Activated CD4-positive, alpha-beta memory T cell treated with anti-CD3 and anti-CD28 coated beads, Interleukin-2, amount 10 ng/mL, durations not matched to agents 7 days and 5 days (primary cell): ENCODE data around the gene KCNQ1. TPM values are rescaled to one million over a fixed set of nuclear protein-coding genes. Genes with fewer than 3 reads are reported as not detected.
A peak's percentile ranks its signal among the peaks of the same experiment; 100 is the strongest.

Experiments
- CTCF ChIA-PET: fragments of 350-600 bp; sonication (Branson Sonifier 250); formaldehyde crosslinking; loops from one replicate; lab custom pipeline; 2021; ENCODE audit warnings: antibody characterized with exemption, inconsistent platforms; lab: Charles Lee
- POLR2A ChIA-PET: fragments of 350-600 bp; sonication (Branson Sonifier 250); formaldehyde crosslinking; loops from one replicate; lab custom pipeline; 2021; ENCODE audit warnings: antibody characterized with exemption; lab: Charles Lee
- DNase-seq: peaks from one replicate; pipeline ENCODE4 v3.0.0-alpha.2; 2020
- H3K27ac Mint-ChIP-seq: one replicate; pipeline ENCODE4 v1.8.0; 2021; ENCODE audit warnings: mild to moderate bottlenecking, mixed read lengths
- H3K27me3 Mint-ChIP-seq: one replicate; pipeline ENCODE4 v1.8.0; 2021; ENCODE audit warnings: mixed read lengths
- H3K36me3 Mint-ChIP-seq: one replicate; pipeline ENCODE4 v1.8.0; 2021; ENCODE audit warnings: low read depth, mixed read lengths
- H3K4me1 Mint-ChIP-seq: one replicate; pipeline ENCODE4 v1.8.0; 2021; ENCODE audit warnings: mixed read lengths
- H3K4me3 Mint-ChIP-seq: one replicate; pipeline ENCODE4 v1.8.0; 2021; ENCODE audit warnings: mild to moderate bottlenecking, mixed read lengths
- H3K9me3 Mint-ChIP-seq: one replicate; pipeline ENCODE4 v1.8.0; 2021; ENCODE audit warnings: mixed read lengths
- total RNA-seq, 2 experiments: library from RNA; stranded (reverse); gene quantifications; one replicate each; pipeline ENCODE4 v1.2.3, GENCODE V29; 2021

The KCNQ1 gene
- total RNA-seq, 2 experiments from 2014 or later: 14.8 to 15.0 TPM

DNA sequence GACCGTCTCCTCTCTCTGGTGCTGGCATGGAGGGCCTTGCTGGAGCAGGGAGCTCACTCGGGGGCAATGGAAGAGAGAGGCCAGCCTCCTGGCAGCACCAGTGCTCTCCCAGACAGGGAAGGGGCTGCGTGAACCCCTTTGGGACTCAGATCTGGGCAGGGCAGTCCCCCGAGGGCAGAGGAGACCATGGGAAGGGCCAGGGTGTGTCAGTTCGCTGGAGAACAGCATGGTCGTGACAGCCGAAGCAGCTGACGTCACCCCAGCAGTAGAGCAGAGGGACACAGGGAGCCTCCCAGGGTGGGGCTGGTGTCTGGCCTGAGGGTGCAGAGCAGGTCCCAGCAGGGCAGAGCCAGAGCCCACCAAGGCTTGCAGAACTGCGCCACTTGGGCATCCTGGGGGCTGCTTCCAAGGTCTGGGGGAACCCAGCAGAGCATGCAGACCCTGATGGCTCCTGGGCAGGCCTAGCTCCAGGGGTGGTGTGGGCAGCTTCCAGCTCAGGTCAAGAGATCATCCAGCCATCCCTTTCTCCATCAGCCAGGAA, 326.0 kb downstream of the KCNQ1 start:
- DNase-seq: peak; percentile 11
- H3K4me1 Mint-ChIP-seq: peaks cover 11% of the 10 kb centered on the region
- CTCF ChIA-PET: no interaction called here

DNA sequence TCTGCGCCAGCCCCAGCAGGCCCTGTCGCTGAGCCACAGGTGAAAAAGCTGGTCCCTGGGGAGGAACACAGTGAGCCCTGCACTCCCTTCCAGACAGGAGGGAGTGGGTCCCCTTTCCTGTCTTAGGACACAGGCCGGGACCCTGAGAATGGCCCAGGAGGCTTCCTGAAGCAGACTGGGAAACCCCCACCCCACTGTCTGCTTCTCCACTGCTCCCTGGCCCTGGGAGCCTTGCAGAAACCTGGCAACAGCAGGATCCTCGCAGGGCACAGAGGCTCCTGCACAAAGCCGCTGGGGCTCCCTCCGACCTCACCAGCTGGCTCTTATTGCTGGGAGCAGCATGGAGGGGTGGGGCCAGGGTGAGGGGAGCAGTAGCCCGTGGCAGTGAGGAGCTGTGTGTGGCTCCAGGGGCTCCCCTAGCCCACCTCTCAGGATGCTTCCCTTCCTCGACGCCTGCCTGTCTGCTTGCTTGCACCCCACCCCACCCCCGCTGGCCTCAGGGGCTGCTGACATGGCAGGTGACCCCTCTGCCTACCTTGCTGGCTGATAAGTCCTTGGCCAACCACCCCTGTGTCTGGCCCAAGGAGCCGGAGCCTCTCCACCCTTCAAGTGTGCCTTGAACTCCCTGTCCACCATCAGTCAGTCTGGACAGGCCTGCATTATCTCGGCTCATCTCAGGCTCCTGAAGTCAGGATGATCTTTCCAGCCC, 327.1 kb downstream of the KCNQ1 start:
- DNase-seq: peak; percentile 9
- Mint-ChIP-seq H3K36me3 (no peaks in the 10 kb centered on the region), H3K27me3 (no peaks in the 10 kb centered on the region), H3K4me1 (peaks cover 11% of the 10 kb centered on the region), H3K9me3 (no peaks in the 10 kb centered on the region), H3K4me3 (no peak overlapping the region), H3K27ac (no peak overlapping the region)
- ChIA-PET POLR2A (no interaction called here), CTCF (no interaction called here)

More for the DNA sequence above, 326.0 kb downstream of the KCNQ1 start:
- Mint-ChIP-seq H3K27ac (no peak overlapping the region), H3K27me3 (peaks cover 5% of the 10 kb centered on the region), H3K9me3 (no peaks in the 10 kb centered on the region), H3K4me3 (no peak overlapping the region), H3K36me3 (no peaks in the 10 kb centered on the region)
- POLR2A ChIA-PET: no interaction called here

DNA sequence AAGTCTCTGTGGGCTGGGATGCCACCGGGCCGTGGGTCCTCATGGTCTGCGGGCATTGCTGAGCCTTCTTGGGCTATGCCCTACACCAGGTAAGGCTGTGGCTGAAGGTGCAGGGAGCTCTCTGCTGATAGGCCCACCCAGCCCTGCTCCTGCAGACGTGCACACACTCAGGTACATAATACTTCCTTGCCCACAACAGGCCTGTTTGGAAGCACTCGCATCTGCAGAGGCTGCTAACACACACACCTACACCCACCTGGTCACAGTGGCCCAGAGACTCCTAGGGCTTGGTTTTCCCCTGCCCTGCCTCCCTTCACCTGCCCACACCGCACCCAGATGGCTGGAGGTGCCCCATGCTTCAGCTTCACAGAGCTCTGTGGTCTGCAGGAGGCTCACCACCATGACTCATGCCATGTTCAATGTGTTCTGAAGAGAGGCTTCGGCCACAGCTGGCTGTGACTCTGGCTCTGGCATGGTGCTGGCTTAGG, 327.8 kb downstream of the KCNQ1 start:
- ChIA-PET POLR2A (no interaction called here), CTCF (interaction anchor here (1.0 to 1.3 kb wide), 2 partner anchors 120 to 319 kb away, joined by 3 read pairs; no protein-coding TSS in a partner anchor)
- Mint-ChIP-seq H3K27ac (no peak overlapping the region), H3K4me1 (peaks cover 11% of the 10 kb centered on the region), H3K27me3 (no peaks in the 10 kb centered on the region), H3K4me3 (no peak overlapping the region), H3K36me3 (no peaks in the 10 kb centered on the region), H3K9me3 (no peaks in the 10 kb centered on the region)
- DNase-seq: peak; percentile 34

DNA sequence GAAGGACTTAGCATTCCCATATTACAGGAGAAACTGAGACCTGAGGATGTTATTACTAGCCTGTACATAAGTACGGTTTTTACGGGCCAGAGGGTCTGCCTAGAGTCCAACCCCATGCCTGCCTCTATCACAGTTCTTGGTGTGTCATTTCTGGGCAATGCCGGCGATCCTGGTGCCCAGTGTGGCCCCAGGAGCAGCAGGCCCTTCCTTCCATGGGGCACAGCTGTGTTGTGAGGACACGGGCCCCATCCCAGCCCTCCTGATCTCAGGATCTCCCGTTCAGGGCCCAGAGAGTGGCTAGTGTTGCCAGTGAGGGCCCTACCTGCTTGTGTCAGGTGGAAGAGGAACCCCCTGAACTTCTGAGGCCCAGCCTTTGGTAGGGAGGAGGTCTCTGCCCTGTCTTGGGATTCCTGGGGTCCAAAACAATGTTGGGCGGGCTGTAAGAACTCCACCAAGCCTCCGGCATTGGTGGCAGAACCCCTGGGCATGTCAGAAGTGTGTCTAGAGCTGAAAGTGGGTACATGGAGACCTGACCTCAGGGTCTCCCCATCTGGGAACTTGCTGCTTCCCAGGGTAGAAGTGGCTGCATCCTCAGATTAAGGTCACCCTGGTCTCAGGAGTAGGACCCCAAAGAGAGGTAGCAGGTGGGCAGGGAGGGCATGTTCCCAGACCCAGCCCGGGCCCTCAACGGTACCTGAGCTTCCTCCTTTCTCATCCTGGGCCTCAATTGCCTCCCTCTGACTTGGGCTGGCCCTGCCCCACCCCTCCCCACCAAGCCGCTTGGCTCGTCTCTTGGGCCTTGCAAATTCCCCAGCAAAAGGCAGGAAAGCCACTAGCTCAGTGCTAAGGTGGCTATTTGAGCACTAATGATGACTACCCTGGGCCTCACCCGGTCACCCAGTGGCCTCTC, 329.6 kb downstream of the KCNQ1 start:
- no peaks in the 10 kb centered on the region for H3K9me3 Mint-ChIP-seq
- H3K4me3 Mint-ChIP-seq: no peak overlapping the region
- H3K27ac Mint-ChIP-seq: no peak overlapping the region
- no peaks in the 10 kb centered on the region for H3K27me3 Mint-ChIP-seq
- H3K4me1 Mint-ChIP-seq: peaks cover 11% of the 10 kb centered on the region
- ChIA-PET POLR2A (interaction anchor here (1.0 kb wide), 1 partner anchor 160 kb away, joined by 3 read pairs; no protein-coding TSS in a partner anchor), CTCF (interaction anchor here (1.7 kb wide), 1 partner anchor 242 kb away, joined by 5 read pairs; no protein-coding TSS in a partner anchor)
- no peaks in the 10 kb centered on the region for H3K36me3 Mint-ChIP-seq
- DNase-seq: peak; percentile 8

DNA sequence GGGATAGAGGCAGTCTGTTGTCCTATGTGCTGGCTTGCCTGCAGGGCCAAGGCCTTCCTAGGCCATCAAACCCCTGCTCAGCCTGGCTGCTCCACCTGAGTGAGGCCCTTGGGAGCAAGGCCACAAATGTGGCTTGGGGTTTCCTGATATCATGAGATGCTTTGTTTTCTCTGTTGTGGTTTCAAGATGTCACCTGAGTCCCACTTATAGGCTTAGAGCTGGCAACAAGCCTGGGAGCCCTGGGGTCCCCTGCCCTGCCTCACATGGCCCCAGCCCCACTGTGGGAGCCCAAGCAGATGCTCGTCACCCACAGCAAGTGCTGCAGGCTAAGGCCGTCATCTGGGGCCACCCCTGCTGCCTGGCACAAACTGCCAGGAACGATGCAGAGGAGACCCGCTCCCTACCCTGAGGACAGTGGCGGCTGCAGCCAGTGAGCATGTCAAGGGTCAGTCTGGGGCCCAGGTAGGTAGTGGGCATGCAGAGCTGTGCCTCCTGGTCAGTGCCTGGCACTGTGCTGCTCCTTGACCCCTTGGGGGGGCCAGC, 330.3 kb downstream of the KCNQ1 start:
- H3K9me3 Mint-ChIP-seq: no peaks in the 10 kb centered on the region
- no peak overlapping the region for H3K27ac Mint-ChIP-seq
- ChIA-PET CTCF (interaction anchor here (1.7 kb wide), 1 partner anchor 243 kb away, joined by 5 read pairs; no protein-coding TSS in a partner anchor), POLR2A (interaction anchor here (1.0 kb wide), 1 partner anchor 159 kb away, joined by 3 read pairs; no protein-coding TSS in a partner anchor)
- H3K27me3 Mint-ChIP-seq: no peaks in the 10 kb centered on the region
- no peaks in the 10 kb centered on the region for H3K36me3 Mint-ChIP-seq
- H3K4me1 Mint-ChIP-seq: peaks cover 11% of the 10 kb centered on the region
- no peak overlapping the region for H3K4me3 Mint-ChIP-seq
- DNase-seq: peak; percentile 19

DNA sequence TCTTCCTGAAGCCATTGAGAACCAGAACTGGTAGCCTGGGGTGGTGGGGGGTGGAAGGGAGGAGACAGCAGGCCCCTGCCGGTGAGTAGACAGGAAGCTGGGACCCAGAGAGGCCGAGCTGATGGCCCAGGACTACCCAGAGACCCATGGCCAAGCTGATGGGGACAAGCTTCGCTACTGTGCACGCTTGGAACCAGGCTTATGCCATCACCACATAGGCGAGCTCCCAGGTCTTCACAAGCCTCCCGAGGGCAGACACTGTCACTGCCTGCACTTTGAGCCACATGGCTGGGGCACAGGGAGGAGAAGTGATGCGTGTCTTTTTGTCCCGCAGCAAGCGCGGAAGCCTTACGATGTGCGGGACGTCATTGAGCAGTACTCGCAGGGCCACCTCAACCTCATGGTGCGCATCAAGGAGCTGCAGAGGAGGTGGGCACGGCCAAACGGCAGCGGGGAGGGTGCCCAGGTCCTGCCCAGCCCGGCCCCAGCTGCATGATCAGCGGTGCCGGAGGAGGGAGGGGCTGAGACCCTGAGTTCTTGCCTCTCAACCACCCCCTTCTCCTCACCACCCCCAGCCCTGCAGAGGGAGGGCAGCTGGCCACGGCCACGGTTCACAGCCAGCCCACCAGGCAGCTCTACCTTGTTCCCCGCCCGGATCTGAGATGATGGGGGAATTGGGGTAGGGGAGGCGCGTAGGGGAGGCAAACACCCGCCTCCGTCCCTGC, 331.0 kb downstream of the KCNQ1 start:
- H3K27ac Mint-ChIP-seq: no peak overlapping the region
- H3K27me3 Mint-ChIP-seq: no peaks in the 10 kb centered on the region
- H3K36me3 Mint-ChIP-seq: no peaks in the 10 kb centered on the region
- peaks cover 11% of the 10 kb centered on the region for H3K4me1 Mint-ChIP-seq
- POLR2A ChIA-PET: interaction anchor here (1.0 kb wide), 1 partner anchor 159 kb away, joined by 3 read pairs; no protein-coding TSS in a partner anchor
- H3K9me3 Mint-ChIP-seq: no peaks in the 10 kb centered on the region
- CTCF ChIA-PET: interaction anchor here (1.7 kb wide), 1 partner anchor 243 kb away, joined by 5 read pairs; no protein-coding TSS in a partner anchor
- H3K4me3 Mint-ChIP-seq: no peak overlapping the region
- peak; percentile 13 for DNase-seq

DNA sequence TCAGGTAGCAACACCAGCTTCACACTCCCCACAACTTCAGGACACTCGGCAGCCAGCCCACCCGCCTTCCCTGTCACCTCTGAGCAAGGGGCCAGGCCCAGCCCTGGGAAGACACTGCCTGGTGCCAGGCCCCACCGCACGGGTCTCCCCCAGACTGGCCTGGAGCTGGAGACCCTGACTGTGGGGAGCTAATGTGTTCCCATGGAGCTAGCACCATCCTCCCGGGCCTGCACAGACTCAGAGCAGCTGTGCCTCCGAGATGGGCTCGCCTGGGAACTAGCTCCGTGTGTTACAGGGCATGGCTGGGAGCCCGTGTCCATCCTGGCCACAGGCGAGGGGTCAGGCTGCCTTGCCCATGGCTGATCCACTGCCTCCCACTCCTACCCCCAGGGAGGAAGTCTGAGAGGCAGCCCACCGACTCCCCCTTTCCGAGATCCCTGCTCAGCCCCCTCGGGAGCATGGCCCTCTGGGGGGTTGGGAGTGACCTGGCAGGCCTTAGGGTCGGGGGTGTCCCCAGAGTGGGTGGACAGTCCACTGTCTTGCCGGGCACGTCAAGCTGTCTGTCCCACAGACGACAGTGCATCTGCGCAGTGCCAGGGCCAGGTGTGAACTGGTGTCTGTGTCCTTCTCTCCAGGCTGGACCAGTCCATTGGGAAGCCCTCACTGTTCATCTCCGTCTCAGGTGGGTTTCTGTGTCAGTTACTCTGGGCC, 331.7 kb downstream of the KCNQ1 start:
- Mint-ChIP-seq H3K4me3 (no peak overlapping the region), H3K9me3 (no peaks in the 10 kb centered on the region), H3K27ac (no peak overlapping the region), H3K36me3 (no peaks in the 10 kb centered on the region), H3K4me1 (peaks cover 11% of the 10 kb centered on the region), H3K27me3 (no peaks in the 10 kb centered on the region)
- ChIA-PET CTCF (interaction anchor here (1.7 kb wide), 1 partner anchor 244 kb away, joined by 5 read pairs; no protein-coding TSS in a partner anchor), POLR2A (no interaction called here)
- peak; percentile 14 for DNase-seq

DNA sequence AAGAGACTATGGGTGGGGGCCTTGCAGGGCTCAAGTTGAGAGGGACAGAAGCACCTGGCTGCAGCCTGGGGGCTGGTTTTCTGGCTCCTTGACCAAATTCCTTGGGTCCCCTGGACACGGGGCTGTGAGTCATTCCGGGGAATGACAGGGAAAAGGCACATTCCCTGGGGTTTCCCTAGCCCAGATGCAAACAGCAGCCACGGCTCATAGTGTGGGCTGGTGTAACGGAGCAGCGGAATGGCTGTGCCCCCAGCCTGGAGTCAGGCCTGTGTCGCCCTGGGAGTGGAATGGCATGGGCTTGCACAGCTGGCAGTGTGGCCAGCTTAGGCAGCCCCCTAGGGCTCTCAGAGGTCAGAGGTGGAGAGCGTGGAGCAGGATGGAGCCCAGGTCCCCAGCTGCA, 332.6 kb downstream of the KCNQ1 start:
- CTCF ChIA-PET: no interaction called here
- Mint-ChIP-seq H3K27me3 (no peaks in the 10 kb centered on the region), H3K36me3 (no peaks in the 10 kb centered on the region), H3K4me3 (no peak overlapping the region), H3K4me1 (peaks cover 11% of the 10 kb centered on the region), H3K9me3 (no peaks in the 10 kb centered on the region), H3K27ac (no peak overlapping the region)
- POLR2A ChIA-PET: no interaction called here
- peak; percentile 11 for DNase-seq

DNA sequence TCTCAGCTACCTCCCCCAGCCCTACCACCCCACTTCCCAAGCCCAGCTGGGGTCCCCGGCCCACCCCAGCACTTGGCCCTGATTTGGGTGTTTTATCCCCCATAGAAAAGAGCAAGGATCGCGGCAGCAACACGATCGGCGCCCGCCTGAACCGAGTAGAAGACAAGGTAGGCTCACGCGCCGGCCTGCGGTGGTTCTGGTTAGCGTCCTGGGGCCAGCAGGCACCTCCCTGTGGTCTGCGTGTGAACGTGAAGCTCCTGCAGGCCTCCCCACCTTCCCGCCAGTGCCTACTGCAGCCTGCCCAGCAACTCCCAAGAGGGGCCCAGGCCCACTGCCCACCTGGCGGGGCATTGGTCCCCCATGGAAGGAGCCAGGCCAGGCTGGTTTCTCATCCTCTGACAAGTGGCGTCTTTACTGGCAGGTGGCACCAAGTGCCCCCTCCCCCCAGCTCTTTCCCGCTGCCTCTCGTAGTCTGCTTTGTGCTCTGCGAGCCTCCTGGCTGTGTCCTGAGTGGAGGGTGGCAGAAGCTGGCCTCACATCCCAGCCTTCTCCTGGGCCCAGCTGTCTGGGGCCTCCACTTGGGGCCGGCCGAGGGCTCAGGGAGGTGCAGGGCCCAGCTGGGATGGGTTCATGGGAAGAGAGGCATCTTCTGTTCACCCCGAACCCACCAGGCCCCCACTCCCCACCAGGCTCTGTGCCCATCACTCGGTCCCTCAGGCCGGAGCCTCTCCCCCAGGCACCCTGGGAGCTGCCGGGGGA, 333.2 kb downstream of the KCNQ1 start:
- Mint-ChIP-seq H3K9me3 (no peaks in the 10 kb centered on the region), H3K4me1 (peaks cover 5% of the 10 kb centered on the region), H3K36me3 (no peaks in the 10 kb centered on the region), H3K27ac (no peak overlapping the region), H3K27me3 (no peaks in the 10 kb centered on the region), H3K4me3 (no peak overlapping the region)
- CTCF ChIA-PET: no interaction called here
- POLR2A ChIA-PET: no interaction called here
- DNase-seq: peak; percentile 12

DNA sequence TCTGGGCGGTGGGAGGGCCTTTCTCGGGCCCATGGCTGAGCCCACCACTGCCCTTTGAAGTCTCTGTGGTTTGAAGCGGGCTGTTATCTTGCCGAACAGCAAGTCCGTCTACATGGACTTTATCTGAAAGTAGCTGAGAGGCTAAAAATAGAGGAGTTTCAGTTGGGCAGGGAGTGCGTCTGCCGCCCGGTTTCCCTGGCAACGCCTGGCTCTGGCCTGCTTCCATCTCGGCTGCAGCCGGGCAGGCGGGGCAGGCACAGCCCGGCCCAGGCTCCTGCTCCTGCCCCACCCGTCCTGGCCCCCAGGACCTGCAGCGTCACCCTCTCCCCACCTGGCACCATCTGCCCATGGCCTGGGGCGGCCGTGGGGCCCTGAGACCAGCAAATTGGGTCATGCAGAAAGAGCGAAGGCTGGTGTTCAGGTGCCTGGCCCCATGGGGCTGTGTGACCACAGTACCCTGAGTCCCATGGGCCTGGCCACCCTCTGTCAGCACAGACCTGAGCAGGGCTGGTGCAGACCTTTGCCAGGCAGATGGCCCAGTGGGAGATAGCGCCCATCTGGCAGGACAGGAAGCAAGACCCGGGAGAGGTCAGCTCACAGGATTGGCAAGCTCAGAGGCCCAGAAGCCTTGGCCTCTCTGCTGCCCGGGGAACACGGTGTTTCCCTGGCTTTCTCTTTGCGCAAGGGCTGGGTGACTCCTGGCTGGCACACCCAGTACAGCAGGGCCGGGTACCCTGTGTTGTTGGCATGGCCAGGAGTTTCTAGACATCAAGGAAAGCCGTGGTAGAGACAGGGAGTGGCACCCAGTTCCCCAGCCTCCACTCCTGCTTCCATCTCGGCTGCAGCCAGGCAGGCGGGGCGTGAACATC, 334.1 kb downstream of the KCNQ1 start:
- peak; percentile 9 for DNase-seq
- H3K27me3 Mint-ChIP-seq: no peaks in the 10 kb centered on the region
- POLR2A ChIA-PET: no interaction called here
- no peak overlapping the region for H3K27ac Mint-ChIP-seq
- CTCF ChIA-PET: no interaction called here
- H3K9me3 Mint-ChIP-seq: no peaks in the 10 kb centered on the region
- H3K4me3 Mint-ChIP-seq: no peak overlapping the region
- H3K36me3 Mint-ChIP-seq: no peaks in the 10 kb centered on the region
- H3K4me1 Mint-ChIP-seq: peaks cover 5% of the 10 kb centered on the region
